WTC11 (cell line): ENCODE data around the gene STK39. TPM values are rescaled to one million over a fixed set of nuclear protein-coding genes. Genes with fewer than 3 reads are reported as not detected.

Experiments used
- ATAC-seq: fragments of 200-7000 bp; cut with Tn5 transposase; 2 replicates; pipeline ENCODE4 v1.10.0; 2021; ENCODE audit warnings: mild to moderate bottlenecking, moderate library complexity
- CTCF ChIA-PET: fragments of 300-600 bp; sonication (Branson Sonifier 250); formaldehyde crosslinking; loops from one replicate; lab custom pipeline; 2021; ENCODE audit warnings: antibody characterized with exemption; lab: Charles Lee
- POLR2A ChIA-PET: fragments of 350-600 bp; sonication (Branson Sonifier 250); formaldehyde crosslinking; loops from one replicate; lab custom pipeline; 2021; ENCODE audit warnings: antibody characterized with exemption; lab: Charles Lee
- DNase-seq: peaks from one replicate; pipeline ENCODE4 v3.0.0; 2021; ENCODE audit warnings: low spot score
- H3K27ac Mint-ChIP-seq: 2 replicates; pipeline ENCODE4 v1.8.0; 2021; ENCODE audit warnings: mixed read lengths
- H3K27me3 Mint-ChIP-seq: 2 replicates; pipeline ENCODE4 v1.8.0; 2021; ENCODE audit warnings: low read depth, mild to moderate bottlenecking, moderate library complexity, mixed read lengths
- H3K36me3 Mint-ChIP-seq: 2 replicates; pipeline ENCODE4 v1.8.0; 2021; ENCODE audit warnings: mixed read lengths
- H3K4me1 Mint-ChIP-seq: 2 replicates; pipeline ENCODE4 v1.8.0; 2022; ENCODE audit warnings: mixed read lengths
- H3K4me3 Mint-ChIP-seq: 2 replicates; pipeline ENCODE4 v1.8.0; 2021; ENCODE audit warnings: mild to moderate bottlenecking, moderate library complexity, mixed read lengths
- H3K9me3 Mint-ChIP-seq: 2 replicates; pipeline ENCODE4 v1.8.0; 2021; ENCODE audit warnings: mixed read lengths
- ATF3 ChIP-seq: sonication (generic); formaldehyde crosslinking; conservative IDR thresholded peaks from 2 replicates; pipeline ENCODE4 v1.8.1; 2022; ENCODE audit warnings: mild to moderate bottlenecking, missing genetic modification reagents
- CBFB ChIP-seq: sonication (generic); formaldehyde crosslinking; IDR thresholded peaks from 2 replicates; pipeline ENCODE4 v1.8.1; 2022; ENCODE audit warnings: mild to moderate bottlenecking, low read depth, missing genetic modification reagents
- CREM ChIP-seq: sonication (generic); formaldehyde crosslinking; IDR thresholded peaks from 2 replicates; pipeline ENCODE4 v1.8.1; 2022; ENCODE audit warnings: mild to moderate bottlenecking, missing genetic modification reagents, moderate library complexity
- E2F1 ChIP-seq: sonication (generic); formaldehyde crosslinking; IDR thresholded peaks from 2 replicates; pipeline ENCODE4 v1.8.0; 2022; ENCODE audit warnings: mild to moderate bottlenecking, missing genetic modification reagents
- ETV6 ChIP-seq: sonication (generic); formaldehyde crosslinking; IDR thresholded peaks from 2 replicates; pipeline ENCODE4 v1.8.1; 2022; ENCODE audit warnings: mild to moderate bottlenecking, missing genetic modification reagents
- FOXP4 ChIP-seq: sonication (generic); formaldehyde crosslinking; IDR thresholded peaks from 2 replicates; pipeline ENCODE4 v1.8.0; 2022; ENCODE audit warnings: mild to moderate bottlenecking, missing genetic modification reagents
- KAT7 ChIP-seq: sonication (generic); formaldehyde crosslinking; IDR thresholded peaks from 2 replicates; pipeline ENCODE4 v1.8.1; 2023; ENCODE audit warnings: missing genetic modification reagents, mild to moderate bottlenecking, borderline replicate concordance
- MYBL2 ChIP-seq: sonication (generic); formaldehyde crosslinking; IDR thresholded peaks from 2 replicates; pipeline ENCODE4 v1.8.1; 2023; ENCODE audit warnings: mild to moderate bottlenecking, moderate library complexity, missing genetic modification reagents
- NFE2L1 ChIP-seq: sonication (generic); formaldehyde crosslinking; IDR thresholded peaks from 2 replicates; pipeline ENCODE4 v1.8.1; 2023; ENCODE audit warnings: missing genetic modification reagents
- NR2C2 ChIP-seq: sonication (generic); formaldehyde crosslinking; IDR thresholded peaks from 2 replicates; pipeline ENCODE4 v1.8.0; 2022; ENCODE audit warnings: mild to moderate bottlenecking, missing genetic modification reagents
- RELA ChIP-seq: sonication (generic); formaldehyde crosslinking; IDR thresholded peaks from 2 replicates; pipeline ENCODE4 v1.8.1; 2022; ENCODE audit warnings: missing genetic modification reagents, mild to moderate bottlenecking, borderline replicate concordance
- SOX15 ChIP-seq: fragments of 250-450 bp; sonication (Bioruptor Pico); IDR thresholded peaks from 2 replicates; pipeline ENCODE4 v1.9.0; 2021; ENCODE audit warnings: mild to moderate bottlenecking
- TCF7 ChIP-seq: sonication (generic); formaldehyde crosslinking; IDR thresholded peaks from 2 replicates; pipeline ENCODE4 v1.8.0; 2022; ENCODE audit warnings: mild to moderate bottlenecking, low read depth, missing genetic modification reagents, moderate library complexity
- ZMAT4 ChIP-seq: fragments of 250-450 bp; sonication (Bioruptor Pico); IDR thresholded peaks from 2 replicates; pipeline ENCODE4 v1.9.0; 2021; ENCODE audit warnings: mild to moderate bottlenecking
- ZNF138 ChIP-seq: sonication (generic); formaldehyde crosslinking; conservative IDR thresholded peaks from 2 replicates; pipeline ENCODE4 v1.8.1; 2022; ENCODE audit warnings: mild to moderate bottlenecking, moderate library complexity, missing genetic modification reagents
- ZNF416 ChIP-seq: fragments of 250-450 bp; sonication (Bioruptor Pico); IDR thresholded peaks from 2 replicates; pipeline ENCODE4 v1.9.0; 2021; ENCODE audit warnings: mild to moderate bottlenecking, inconsistent platforms
- total RNA-seq: library from RNA; stranded (reverse); gene quantifications from 3 replicates; pipeline ENCODE4 v1.2.3, GENCODE V29; 2021
- TF ChIP-seq, protein P1 (sequence below): fragments of 250-450 bp; sonication (Bioruptor Pico); IDR thresholded peaks from 2 replicates; pipeline ENCODE4 v1.8.0; 2021; ENCODE audit warnings: mild to moderate bottlenecking
- TF ChIP-seq, protein P2 (sequence below): sonication (generic); formaldehyde crosslinking; IDR thresholded peaks from 2 replicates; pipeline ENCODE4 v1.8.1; 2023; ENCODE audit warnings: mild to moderate bottlenecking, missing genetic modification reagents
- TF ChIP-seq, protein P3 (sequence below): sonication (generic); formaldehyde crosslinking; IDR thresholded peaks from 2 replicates; pipeline ENCODE4 v1.8.0; 2022; ENCODE audit warnings: mild to moderate bottlenecking, missing genetic modification reagents
- TF ChIP-seq, protein P4 (sequence below): sonication (generic); formaldehyde crosslinking; IDR thresholded peaks from 2 replicates; pipeline ENCODE4 v1.8.1; 2022; ENCODE audit warnings: low read depth, missing genetic modification reagents, borderline replicate concordance

STK39 gene
- total RNA-seq, 1 experiment from 2014 or later: 20.5 TPM

DNA sequence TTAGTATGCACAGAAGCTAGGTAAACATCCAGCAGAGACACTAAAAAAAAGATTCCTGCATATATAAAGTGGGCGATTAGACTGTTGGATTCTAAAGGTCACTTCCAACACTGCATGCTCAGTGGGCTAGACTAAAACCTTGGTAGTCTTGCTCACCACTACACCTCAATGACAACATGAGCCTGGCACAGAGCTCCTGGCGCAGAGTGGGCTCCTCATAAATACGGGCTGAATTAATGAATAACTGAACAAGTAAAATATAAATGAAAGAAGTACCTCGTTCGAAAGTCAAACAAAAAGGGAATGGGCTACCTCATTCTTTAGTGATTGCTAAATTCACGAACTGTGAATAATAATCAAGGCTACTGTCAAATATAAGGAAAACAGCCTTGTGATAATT lies 185.3 kb downstream of the STK39 start (continued):
- no peak for TF ChIP-seq SOX15 (CRISPR knock-in tag)
- no peak for TF ChIP-seq ZNF416 (CRISPR knock-in tag)
- no peak for TF ChIP-seq CREM (CRISPR knock-in tag)
- TF ChIP-seq NR2C2: no peak
- no peak for TF ChIP-seq ETV6 (CRISPR knock-in tag)
- TF ChIP-seq MYBL2 (CRISPR knock-in tag): no peak
- no peak for TF ChIP-seq ZMAT4 (CRISPR knock-in tag)
- no peak for TF ChIP-seq ATF3 (CRISPR knock-in tag)

- no peak overlapping the region for H3K27ac Mint-ChIP-seq
- H3K36me3 Mint-ChIP-seq: no peaks in the 10 kb centered on the region
- H3K4me1 Mint-ChIP-seq: peaks cover 13% of the 10 kb centered on the region
- H3K27me3 Mint-ChIP-seq: no peaks in the 10 kb centered on the region
- DNase-seq: no peak
- POLR2A ChIA-PET: no interaction called here
- no peak for ATAC-seq
- no peak overlapping the region for H3K4me3 Mint-ChIP-seq
- TF ChIP-seq CBFB (CRISPR knock-in tag): no peak
- TF ChIP-seq TCF7: no peak
- TF ChIP-seq, protein P1, sequence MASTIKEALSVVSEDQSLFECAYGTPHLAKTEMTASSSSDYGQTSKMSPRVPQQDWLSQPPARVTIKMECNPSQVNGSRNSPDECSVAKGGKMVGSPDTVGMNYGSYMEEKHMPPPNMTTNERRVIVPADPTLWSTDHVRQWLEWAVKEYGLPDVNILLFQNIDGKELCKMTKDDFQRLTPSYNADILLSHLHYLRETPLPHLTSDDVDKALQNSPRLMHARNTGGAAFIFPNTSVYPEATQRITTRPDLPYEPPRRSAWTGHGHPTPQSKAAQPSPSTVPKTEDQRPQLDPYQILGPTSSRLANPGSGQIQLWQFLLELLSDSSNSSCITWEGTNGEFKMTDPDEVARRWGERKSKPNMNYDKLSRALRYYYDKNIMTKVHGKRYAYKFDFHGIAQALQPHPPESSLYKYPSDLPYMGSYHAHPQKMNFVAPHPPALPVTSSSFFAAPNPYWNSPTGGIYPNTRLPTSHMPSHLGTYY (CRISPR knock-in tag): no peak
- TF ChIP-seq, protein P2, sequence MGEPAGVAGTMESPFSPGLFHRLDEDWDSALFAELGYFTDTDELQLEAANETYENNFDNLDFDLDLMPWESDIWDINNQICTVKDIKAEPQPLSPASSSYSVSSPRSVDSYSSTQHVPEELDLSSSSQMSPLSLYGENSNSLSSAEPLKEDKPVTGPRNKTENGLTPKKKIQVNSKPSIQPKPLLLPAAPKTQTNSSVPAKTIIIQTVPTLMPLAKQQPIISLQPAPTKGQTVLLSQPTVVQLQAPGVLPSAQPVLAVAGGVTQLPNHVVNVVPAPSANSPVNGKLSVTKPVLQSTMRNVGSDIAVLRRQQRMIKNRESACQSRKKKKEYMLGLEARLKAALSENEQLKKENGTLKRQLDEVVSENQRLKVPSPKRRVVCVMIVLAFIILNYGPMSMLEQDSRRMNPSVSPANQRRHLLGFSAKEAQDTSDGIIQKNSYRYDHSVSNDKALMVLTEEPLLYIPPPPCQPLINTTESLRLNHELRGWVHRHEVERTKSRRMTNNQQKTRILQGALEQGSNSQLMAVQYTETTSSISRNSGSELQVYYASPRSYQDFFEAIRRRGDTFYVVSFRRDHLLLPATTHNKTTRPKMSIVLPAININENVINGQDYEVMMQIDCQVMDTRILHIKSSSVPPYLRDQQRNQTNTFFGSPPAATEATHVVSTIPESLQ (CRISPR knock-in tag): no peak
- no peak for TF ChIP-seq SOX15 (CRISPR knock-in tag)
- TF ChIP-seq, protein P3, sequence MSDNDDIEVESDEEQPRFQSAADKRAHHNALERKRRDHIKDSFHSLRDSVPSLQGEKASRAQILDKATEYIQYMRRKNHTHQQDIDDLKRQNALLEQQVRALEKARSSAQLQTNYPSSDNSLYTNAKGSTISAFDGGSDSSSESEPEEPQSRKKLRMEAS (CRISPR knock-in tag): no peak
- TF ChIP-seq CREM (CRISPR knock-in tag): no peak
- TF ChIP-seq KAT7 (CRISPR knock-in tag): no peak
- TF ChIP-seq ZNF138 (CRISPR knock-in tag): no peak
- TF ChIP-seq E2F1: no peak
- CTCF ChIA-PET: interaction anchor here (1.4 kb wide), 1 partner anchor 276 kb away, joined by 4 read pairs; no protein-coding TSS in a partner anchor
- no peaks in the 10 kb centered on the region for H3K9me3 Mint-ChIP-seq
Measured at GRCh38 chr2:168060986-168061750, 186.2 kb downstream of the STK39 start.

GRCh38 chr2:168059758-168060157 lies 187.6 kb downstream of the STK39 start:
- Mint-ChIP-seq H3K27ac (no peak overlapping the region), H3K9me3 (no peaks in the 10 kb centered on the region), H3K4me1 (peaks cover 13% of the 10 kb centered on the region), H3K4me3 (no peak overlapping the region), H3K36me3 (no peaks in the 10 kb centered on the region), H3K27me3 (no peaks in the 10 kb centered on the region)
- ChIA-PET POLR2A (no interaction called here), CTCF (interaction anchor here (1.5 kb wide), 1 partner anchor 59 kb away, joined by 4 read pairs; no protein-coding TSS in a partner anchor)
- TF ChIP-seq RELA (CRISPR knock-in tag) (no peak), FOXP4 (CRISPR knock-in tag) (no peak), NFE2L1 (CRISPR knock-in tag) (no peak)
- TF ChIP-seq, protein P4, sequence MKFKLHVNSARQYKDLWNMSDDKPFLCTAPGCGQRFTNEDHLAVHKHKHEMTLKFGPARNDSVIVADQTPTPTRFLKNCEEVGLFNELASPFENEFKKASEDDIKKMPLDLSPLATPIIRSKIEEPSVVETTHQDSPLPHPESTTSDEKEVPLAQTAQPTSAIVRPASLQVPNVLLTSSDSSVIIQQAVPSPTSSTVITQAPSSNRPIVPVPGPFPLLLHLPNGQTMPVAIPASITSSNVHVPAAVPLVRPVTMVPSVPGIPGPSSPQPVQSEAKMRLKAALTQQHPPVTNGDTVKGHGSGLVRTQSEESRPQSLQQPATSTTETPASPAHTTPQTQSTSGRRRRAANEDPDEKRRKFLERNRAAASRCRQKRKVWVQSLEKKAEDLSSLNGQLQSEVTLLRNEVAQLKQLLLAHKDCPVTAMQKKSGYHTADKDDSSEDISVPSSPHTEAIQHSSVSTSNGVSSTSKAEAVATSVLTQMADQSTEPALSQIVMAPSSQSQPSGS (CRISPR knock-in tag): no peak
- DNase-seq: no peak
- no peak for ATAC-seq
